Measurements from ENCODE around the gene VWC2.

VWC2 gene

GRCh38 chr7:49937608-49938007 lies 164.2 kb downstream of the VWC2 start:
- DNase-seq (ENCODE audit: low read depth in 2 of 2): no peak

Data from fibroblast of skin of left biceps (primary cell).